HPDE6-E6E7 (cell line): ENCODE data around the gene AGMO.
"Not testable (repeated sequence)": the region's sequence is repeated elsewhere in the genome, so short reads cannot be mapped to it uniquely, and the experiment has no call there.

ENCODE experiments used
- DNase-seq: peaks from one replicate; pipeline ENCODE4 v3.0.0; 2011; ENCODE audit warnings: missing footprints; ENCODE audit errors: extremely low spot score

The AGMO gene

GRCh38 chr7:15559416-15559928 is 2.3 kb downstream of the AGMO start:
- DNase-seq, result no peak

- no peak for DNase-seq
These were observed 3.1 kb downstream of the AGMO start for GRCh38 chr7:15558756-15559155.

- DNase-seq, result no peak
These were observed 4.1 kb downstream of the AGMO start for GRCh38 chr7:15557686-15558085.

GRCh38 chr7:15557186-15557585 is 4.6 kb downstream of the AGMO start:
- DNase-seq, result no peak

GRCh38 chr7:15556339-15557105 is 5.3 kb downstream of the AGMO start:
- no peak for DNase-seq

- no peak for DNase-seq
These were observed 6.4 kb downstream of the AGMO start for GRCh38 chr7:15555381-15555859.

GRCh38 chr7:15554744-15555143 is 7.1 kb downstream of the AGMO start:
- DNase-seq, result no peak

GRCh38 chr7:15554081-15554480 is 7.7 kb downstream of the AGMO start:
- no peak for DNase-seq

- DNase-seq, result not testable (repeated sequence)
These were observed 14.5 kb downstream of the AGMO start for GRCh38 chr7:15547320-15547719.

- DNase-seq, result no peak
These were observed 15.5 kb downstream of the AGMO start for GRCh38 chr7:15546272-15546792.

GRCh38 chr7:15544050-15544449 is 17.8 kb downstream of the AGMO start:
- no peak for DNase-seq

- DNase-seq, result no peak
These were observed 18.6 kb downstream of the AGMO start for GRCh38 chr7:15543256-15543655.

- no peak for DNase-seq
These were observed 34.2 kb downstream of the AGMO start for GRCh38 chr7:15527648-15528047.

- no peak for DNase-seq
These were observed 36.1 kb downstream of the AGMO start for GRCh38 chr7:15525652-15526263.

GRCh38 chr7:15524077-15524476 is 37.7 kb downstream of the AGMO start:
- DNase-seq, result no peak

GRCh38 chr7:15517865-15518264 is 44.0 kb downstream of the AGMO start:
- not testable (repeated sequence) for DNase-seq

- no peak for DNase-seq
These were observed 46.6 kb downstream of the AGMO start for GRCh38 chr7:15515252-15515651.

- DNase-seq, result no peak
These were observed 53.6 kb downstream of the AGMO start for GRCh38 chr7:15508258-15508657.

GRCh38 chr7:15507708-15508107 is 54.1 kb downstream of the AGMO start:
- no peak for DNase-seq

- DNase-seq, result no peak
These were observed 54.6 kb downstream of the AGMO start for GRCh38 chr7:15507171-15507570.

GRCh38 chr7:15505761-15506160 is 56.1 kb downstream of the AGMO start:
- no peak for DNase-seq

- DNase-seq, result no peak
These were observed 57.5 kb downstream of the AGMO start for GRCh38 chr7:15504351-15504750.
